Gastrocnemius medialis (tissue), 4 donors: Measurements from ENCODE around the gene SIX4.

Experiments used
- CTCF ChIP-seq, 5 experiments: fragments of 450-650 bp in 3 of 5; fragments of 200-600 bp in 2 of 5; sonication (generic) in 2 of 5; IDR thresholded peaks in 4 of 5; conservative IDR thresholded peaks in 1 of 5; 1 replicate in 4 of 5; 2 replicates in 1 of 5; pipeline ENCODE4 v1.5.1; 2016 to 2019; ENCODE audit warnings: antibody characterized with exemption in 5 of 5, mild to moderate bottlenecking in 3 of 5, moderate library complexity in 3 of 5
- POLR2A ChIP-seq, 2 donors: fragments of 450-650 bp; IDR thresholded peaks; one replicate each; pipeline ENCODE4 v1.6.1; 2017; ENCODE audit warnings: antibody characterized with exemption in 2 of 2, mild to moderate bottlenecking in 2 of 2, moderate library complexity in 2 of 2

GRCh38 chr14:60722357-60723115, 1.6 kb downstream of the SIX4 start:
- TF ChIP-seq CTCF (IDR thresholded peaks at IDR 0.05 in 4 of 5, conservative IDR thresholded peaks at IDR 0.05 in 1 of 5) (no peak), POLR2A (IDR thresholded peaks at IDR 0.05) (no peak)
